GM18861 (cell line): ENCODE results near the gene LHPP.

Source experiments
- ATAC-seq: cut with Tn5 transposase; IDR thresholded peaks from one replicate; pipeline ENCODE4 v1.9.1; 2021; ENCODE audit not compliant: unreplicated experiment

The LHPP gene

GRCh38 chr10:124447751-124448466 is 13.7 kb upstream of the LHPP start:
- no peak for ATAC-seq

- ATAC-seq, result no peak
Observed at GRCh38 chr10:124448696-124449169, 12.9 kb upstream of the LHPP start.

GRCh38 chr10:124449170-124450011 is 12.2 kb upstream of the LHPP start:
- ATAC-seq, result no peak

GRCh38 chr10:124450012-124450782 is 11.4 kb upstream of the LHPP start, which contains the start of gene NKX1-2:
Gene NKX1-2 (minus strand): TSS chr10:124450035. CDS start chr10:124449943, 92 bp downstream.
- ATAC-seq, result no peak

- no peak for ATAC-seq
Observed at GRCh38 chr10:124450783-124451057, 10.9 kb upstream of the LHPP start.

- ATAC-seq, result no peak
Observed at GRCh38 chr10:124451276-124451675, 10.3 kb upstream of the LHPP start.

- ATAC-seq, result no peak
Observed at GRCh38 chr10:124453960-124454610, 7.5 kb upstream of the LHPP start.

GRCh38 chr10:124455441-124455840 is 6.2 kb upstream of the LHPP start:
- no peak for ATAC-seq

GRCh38 chr10:124458473-124458872 is 3.1 kb upstream of the LHPP start:
- no peak for ATAC-seq

GRCh38 chr10:124458889-124459288 is 2.7 kb upstream of the LHPP start:
- no peak for ATAC-seq

- no peak for ATAC-seq
Observed at GRCh38 chr10:124459395-124459794, 2.2 kb upstream of the LHPP start.

- ATAC-seq, result no peak
Observed at GRCh38 chr10:124460144-124460543, 1.5 kb upstream of the LHPP start.

GRCh38 chr10:124462348-124462695 is 699 bp downstream of the LHPP start:
- no peak for ATAC-seq

GRCh38 chr10:124464028-124464965 is 2.7 kb downstream of the LHPP start:
- no peak for ATAC-seq

- peak; percentile 43 for ATAC-seq
Observed at GRCh38 chr10:124465003-124465776, 3.6 kb downstream of the LHPP start.

GRCh38 chr10:124465777-124466488 is 4.3 kb downstream of the LHPP start:
- ATAC-seq, result no peak

GRCh38 chr10:124467165-124467564 is 5.5 kb downstream of the LHPP start:
- no peak for ATAC-seq

GRCh38 chr10:124468624-124469023 is 7.0 kb downstream of the LHPP start:
- no peak for ATAC-seq
